GM19240 (cell line): Measurements from ENCODE around the gene DISP1.

Source experiments
- DNase-seq: peaks from one replicate; pipeline ENCODE4 v3.0.0; 2011; ENCODE audit warnings: low spot score; ENCODE audit not compliant: insufficient read length

DISP1 gene, protein sequence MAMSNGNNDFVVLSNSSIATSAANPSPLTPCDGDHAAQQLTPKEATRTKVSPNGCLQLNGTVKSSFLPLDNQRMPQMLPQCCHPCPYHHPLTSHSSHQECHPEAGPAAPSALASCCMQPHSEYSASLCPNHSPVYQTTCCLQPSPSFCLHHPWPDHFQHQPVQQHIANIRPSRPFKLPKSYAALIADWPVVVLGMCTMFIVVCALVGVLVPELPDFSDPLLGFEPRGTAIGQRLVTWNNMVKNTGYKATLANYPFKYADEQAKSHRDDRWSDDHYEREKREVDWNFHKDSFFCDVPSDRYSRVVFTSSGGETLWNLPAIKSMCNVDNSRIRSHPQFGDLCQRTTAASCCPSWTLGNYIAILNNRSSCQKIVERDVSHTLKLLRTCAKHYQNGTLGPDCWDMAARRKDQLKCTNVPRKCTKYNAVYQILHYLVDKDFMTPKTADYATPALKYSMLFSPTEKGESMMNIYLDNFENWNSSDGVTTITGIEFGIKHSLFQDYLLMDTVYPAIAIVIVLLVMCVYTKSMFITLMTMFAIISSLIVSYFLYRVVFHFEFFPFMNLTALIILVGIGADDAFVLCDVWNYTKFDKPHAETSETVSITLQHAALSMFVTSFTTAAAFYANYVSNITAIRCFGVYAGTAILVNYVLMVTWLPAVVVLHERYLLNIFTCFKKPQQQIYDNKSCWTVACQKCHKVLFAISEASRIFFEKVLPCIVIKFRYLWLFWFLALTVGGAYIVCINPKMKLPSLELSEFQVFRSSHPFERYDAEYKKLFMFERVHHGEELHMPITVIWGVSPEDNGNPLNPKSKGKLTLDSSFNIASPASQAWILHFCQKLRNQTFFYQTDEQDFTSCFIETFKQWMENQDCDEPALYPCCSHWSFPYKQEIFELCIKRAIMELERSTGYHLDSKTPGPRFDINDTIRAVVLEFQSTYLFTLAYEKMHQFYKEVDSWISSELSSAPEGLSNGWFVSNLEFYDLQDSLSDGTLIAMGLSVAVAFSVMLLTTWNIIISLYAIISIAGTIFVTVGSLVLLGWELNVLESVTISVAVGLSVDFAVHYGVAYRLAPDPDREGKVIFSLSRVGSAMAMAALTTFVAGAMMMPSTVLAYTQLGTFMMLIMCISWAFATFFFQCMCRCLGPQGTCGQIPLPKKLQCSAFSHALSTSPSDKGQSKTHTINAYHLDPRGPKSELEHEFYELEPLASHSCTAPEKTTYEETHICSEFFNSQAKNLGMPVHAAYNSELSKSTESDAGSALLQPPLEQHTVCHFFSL (N-terminal part only)

GRCh38 chr1:222814536-222815439 lies at the start of gene DISP1:
TSS of gene DISP1 (plus strand) at chr1:222815039. CDS start at chr1:222942824, 127,785 bp downstream.
- peak; percentile 49 for DNase-seq

GRCh38 chr1:222767152-222767571 lies 47.7 kb upstream of the DISP1 start:
- no peak for DNase-seq

DNA sequence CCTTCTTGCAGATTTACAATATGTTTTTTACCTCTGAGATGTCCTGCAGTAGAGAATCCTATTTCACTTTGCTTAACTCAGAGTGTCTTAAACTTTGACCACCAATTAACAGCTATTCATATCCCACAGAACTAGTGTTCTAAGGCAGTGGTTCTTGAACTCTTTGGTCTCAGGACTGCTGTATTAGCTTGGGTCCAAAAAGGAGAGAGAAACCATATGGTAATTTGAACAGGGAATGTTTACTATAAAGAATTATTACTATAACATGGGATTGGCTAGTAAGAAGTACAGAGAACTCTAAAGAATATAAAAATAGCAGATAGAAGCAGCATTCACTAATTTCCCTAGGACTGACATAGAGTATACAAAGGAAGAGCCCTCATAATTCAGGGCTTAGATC lies 46.2 kb upstream of the DISP1 start:
- no peak for DNase-seq

GRCh38 chr1:222769181-222769580 lies 45.7 kb upstream of the DISP1 start:
- no peak for DNase-seq

DNA sequence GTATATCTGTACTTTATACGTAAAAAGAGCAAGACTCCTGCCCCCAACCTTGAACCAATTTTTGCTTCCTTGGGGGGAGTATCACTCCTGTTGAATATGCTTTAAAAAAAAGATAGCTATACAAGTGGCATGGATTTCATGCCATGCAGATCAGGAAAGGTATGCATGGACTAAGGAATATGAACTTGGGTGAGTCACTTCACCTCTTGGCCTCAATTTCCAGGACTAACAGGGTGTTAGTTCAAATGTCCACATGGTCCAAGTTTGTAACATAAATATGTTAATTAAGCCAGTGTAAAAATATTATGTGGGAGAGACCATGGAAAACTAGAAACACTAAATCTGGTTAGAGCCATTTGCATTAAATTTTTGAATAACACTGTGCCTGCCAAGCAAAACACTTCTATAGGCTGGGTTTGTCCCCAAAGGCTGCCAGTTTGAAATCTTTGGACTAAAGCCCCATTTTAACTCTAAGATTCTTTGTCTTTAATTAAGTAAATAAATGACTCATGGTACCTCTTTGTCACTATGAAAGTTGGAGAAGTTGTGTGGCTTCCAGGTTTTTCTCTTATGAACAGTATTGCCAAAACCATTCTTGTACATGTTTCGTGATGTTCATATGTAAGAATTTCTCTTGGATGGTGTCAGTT lies 44.7 kb upstream of the DISP1 start:
- DNase-seq: no peak

GRCh38 chr1:222772996-222773379 lies 41.9 kb upstream of the DISP1 start:
- no peak for DNase-seq

- DNase-seq: no peak
These were observed 37.4 kb upstream of the DISP1 start for GRCh38 chr1:222777463-222777862.

GRCh38 chr1:222777977-222778376 lies 36.9 kb upstream of the DISP1 start:
- DNase-seq: no peak

GRCh38 chr1:222781251-222781650 lies 33.6 kb upstream of the DISP1 start:
- no peak for DNase-seq

GRCh38 chr1:222783051-222783450 lies 31.8 kb upstream of the DISP1 start:
- DNase-seq: no peak

DNA sequence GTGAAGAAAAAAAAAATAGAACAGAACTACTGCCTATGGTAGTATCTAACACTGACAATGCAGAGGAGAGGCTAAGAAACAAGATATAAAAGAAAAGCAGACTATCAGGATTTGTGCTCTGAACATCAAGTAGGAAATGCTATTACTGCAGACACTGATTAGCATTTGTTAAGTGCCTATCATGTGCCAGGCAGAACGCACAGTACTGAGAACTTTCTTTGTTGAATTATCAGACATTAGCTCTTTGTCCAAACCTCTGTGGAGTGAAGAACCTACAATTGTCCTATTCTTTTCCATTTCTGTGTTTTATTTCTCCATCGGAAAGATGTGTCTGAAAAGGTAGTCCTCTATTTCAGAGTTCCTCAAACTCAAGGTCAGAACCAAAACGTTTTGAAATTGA lies 30.5 kb upstream of the DISP1 start:
- DNase-seq: no peak

DNA sequence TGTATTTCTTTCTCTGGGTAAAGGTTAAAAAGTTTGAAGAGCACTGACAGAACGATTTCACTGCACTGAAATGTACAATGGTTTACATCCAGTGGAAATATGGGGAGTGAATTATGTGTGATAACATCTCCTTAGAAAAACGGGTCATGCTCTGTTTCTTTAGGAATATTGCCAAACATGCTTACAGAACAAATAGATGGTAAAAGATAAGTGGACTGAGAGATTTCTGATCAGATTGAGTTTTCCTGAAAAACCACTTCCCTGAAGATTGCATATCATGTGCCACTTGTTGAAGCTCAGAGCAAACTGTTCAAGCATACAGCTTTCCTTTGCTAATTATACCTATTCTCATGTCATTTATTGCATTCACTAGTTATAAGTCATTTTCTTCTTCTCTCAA lies 29.9 kb upstream of the DISP1 start:
- no peak for DNase-seq

GRCh38 chr1:222785529-222785928 lies 29.3 kb upstream of the DISP1 start:
- DNase-seq: no peak

- no peak for DNase-seq
These were observed 28.7 kb upstream of the DISP1 start for GRCh38 chr1:222786121-222786520.

- no peak for DNase-seq
These were observed 27.1 kb upstream of the DISP1 start for GRCh38 chr1:222787729-222788128.

DNA sequence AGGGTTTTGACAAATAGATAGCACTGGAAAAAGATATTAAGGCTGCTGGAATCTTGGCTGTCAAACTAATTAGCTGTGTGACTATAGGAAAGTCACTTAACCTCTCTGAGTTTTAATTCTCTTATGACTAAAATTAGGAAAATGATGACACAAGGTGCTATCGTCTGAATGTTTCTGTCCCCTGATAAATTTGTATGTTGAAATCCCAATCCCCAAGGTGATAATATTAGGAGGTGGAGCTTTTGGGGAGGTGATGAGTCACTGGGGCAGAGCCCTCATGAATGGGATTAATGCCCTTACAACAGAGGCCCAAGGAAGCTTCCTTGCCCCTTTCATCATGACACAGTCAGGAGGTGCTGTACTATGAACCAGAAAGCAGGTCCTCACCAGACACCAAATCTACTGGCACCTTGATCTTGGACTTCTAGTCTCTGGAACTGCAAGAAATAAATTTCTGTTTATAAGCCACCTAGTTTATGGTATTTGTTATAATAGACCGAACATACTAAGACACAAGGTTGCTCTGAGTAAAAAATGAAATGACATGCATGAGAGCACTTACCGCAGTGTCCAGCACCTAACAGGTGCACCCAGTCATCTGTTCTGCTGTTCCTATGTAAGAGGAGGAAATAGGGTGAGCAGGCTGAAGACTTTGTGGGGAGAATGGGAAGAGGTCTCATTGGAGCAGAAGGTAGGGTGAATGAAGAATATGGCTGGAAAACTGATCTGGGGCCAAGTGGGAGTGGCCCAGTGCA lies 26.3 kb upstream of the DISP1 start:
- no peak for DNase-seq

DNA sequence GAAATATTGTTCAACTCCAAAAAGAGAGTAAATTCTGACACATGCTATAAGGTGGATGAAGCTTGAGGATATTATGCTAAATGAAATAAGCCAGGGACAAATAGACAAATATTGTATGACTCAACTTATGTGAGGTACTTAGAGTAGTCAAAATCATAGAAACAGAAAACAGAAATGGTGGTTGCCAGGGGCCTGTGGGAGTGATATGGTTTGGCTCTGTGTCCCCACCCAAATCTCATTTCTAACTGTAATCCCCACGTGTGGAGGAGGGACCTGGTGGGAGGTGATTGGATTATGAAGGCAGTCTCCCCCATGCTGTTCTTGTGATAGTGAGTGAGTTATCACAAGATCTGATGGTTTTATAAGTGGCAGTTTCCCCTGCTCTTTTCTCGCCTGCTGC lies 24.7 kb upstream of the DISP1 start:
- DNase-seq: no peak

- no peak for DNase-seq
These were observed 24.3 kb upstream of the DISP1 start for GRCh38 chr1:222790520-222790919.

- DNase-seq: no peak
These were observed 23.7 kb upstream of the DISP1 start for GRCh38 chr1:222791006-222791710.
